KOPT-K1 (cell line): ENCODE measurements around the gene PRKCSH.
"Not testable (repeated sequence)": the region's sequence is repeated elsewhere in the genome, so short reads cannot be mapped to it uniquely, and the experiment has no call there.

ENCODE experiments used
- H3K27ac ChIP-seq: fragments of 200-600 bp; sonication (generic); 2 replicates; pipeline ENCODE4 v1.5.1; 2016; ENCODE audit warnings: antibody characterized with exemption, mild to moderate bottlenecking, low read depth, low read length; ENCODE audit not compliant: poor library complexity, severe bottlenecking
- H3K36me3 ChIP-seq: fragments of 200-600 bp; sonication (generic); 2 replicates; pipeline ENCODE4 v1.5.1; 2017; ENCODE audit warnings: antibody characterized with exemption, mild to moderate bottlenecking, low read length, moderate library complexity; ENCODE audit not compliant: insufficient read depth
- H3K9me3 ChIP-seq: fragments of 200-600 bp; sonication (generic); 2 replicates; pipeline ENCODE4 v1.5.1; 2017; ENCODE audit warnings: antibody characterized with exemption, low read length, mild to moderate bottlenecking; ENCODE audit not compliant: insufficient read depth, poor library complexity, severe bottlenecking

The PRKCSH gene

GRCh38 chr19:11414544-11414943 is 20.9 kb upstream of the PRKCSH start:
- no peaks in the 10 kb centered on the region for H3K36me3 ChIP-seq
- no peaks in the 10 kb centered on the region for H3K9me3 ChIP-seq
- H3K27ac ChIP-seq, result no peak overlapping the region

DNA sequence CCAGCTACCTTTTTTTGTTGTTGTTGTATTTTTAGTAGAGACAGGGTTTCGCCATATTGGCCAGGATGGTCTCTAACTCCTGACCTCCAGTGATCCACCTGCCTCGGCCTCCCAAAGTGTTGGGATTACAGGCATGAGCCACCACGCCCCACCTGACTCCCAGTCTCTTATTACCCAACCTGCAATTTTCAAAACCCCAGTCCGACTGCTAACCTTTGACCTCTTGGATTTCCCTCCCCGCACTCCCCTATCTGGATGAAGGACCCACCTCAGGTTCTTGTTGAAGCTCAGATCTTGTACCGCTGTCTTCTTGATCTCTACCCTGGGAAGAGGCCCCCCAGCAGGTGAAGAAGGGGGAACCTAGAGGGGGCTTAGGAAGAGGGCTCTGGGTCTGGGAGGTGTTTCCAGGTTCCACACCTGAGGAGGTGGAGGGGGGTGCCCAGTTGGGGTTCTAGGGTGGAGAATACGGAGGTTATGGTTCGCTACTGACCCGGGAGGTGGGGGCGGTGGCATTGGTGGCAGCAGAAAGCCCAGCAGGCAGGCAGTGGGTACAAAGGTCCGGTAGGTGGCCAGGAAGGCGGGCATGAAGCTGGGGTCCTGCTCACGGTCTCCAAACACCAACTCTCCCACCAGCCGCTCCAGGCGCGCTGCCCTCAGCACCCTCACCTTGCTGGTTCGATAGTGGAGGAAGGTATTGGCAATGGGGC is 18.9 kb upstream of the PRKCSH start:
- H3K36me3 ChIP-seq, result no peaks in the 10 kb centered on the region
- H3K9me3 ChIP-seq, result peaks cover 2% of the 10 kb centered on the region
- no peak overlapping the region for H3K27ac ChIP-seq

GRCh38 chr19:11418094-11418548 is 17.3 kb upstream of the PRKCSH start:
- Histone ChIP-seq H3K36me3 (no peaks in the 10 kb centered on the region), H3K9me3 (peaks cover 8% of the 10 kb centered on the region), H3K27ac (no peak overlapping the region)

- no peak within 1 kb of the TSS for H3K27ac ChIP-seq
- H3K36me3 ChIP-seq, result no peaks in the 10 kb centered on the region
- peaks cover 8% of the 10 kb centered on the region for H3K9me3 ChIP-seq
Measured at GRCh38 chr19:11418549-11419506, 16.6 kb upstream of the PRKCSH start, which contains the start of gene RGL3. TSS of gene RGL3 (minus strand) at chr19:11419314. CDS start at chr19:11419278, 36 bp downstream.

- Histone ChIP-seq H3K36me3 (no peaks in the 10 kb centered on the region), H3K9me3 (peaks cover 8% of the 10 kb centered on the region), H3K27ac (no peak overlapping the region)
Measured at GRCh38 chr19:11420429-11421370, 14.7 kb upstream of the PRKCSH start.

DNA sequence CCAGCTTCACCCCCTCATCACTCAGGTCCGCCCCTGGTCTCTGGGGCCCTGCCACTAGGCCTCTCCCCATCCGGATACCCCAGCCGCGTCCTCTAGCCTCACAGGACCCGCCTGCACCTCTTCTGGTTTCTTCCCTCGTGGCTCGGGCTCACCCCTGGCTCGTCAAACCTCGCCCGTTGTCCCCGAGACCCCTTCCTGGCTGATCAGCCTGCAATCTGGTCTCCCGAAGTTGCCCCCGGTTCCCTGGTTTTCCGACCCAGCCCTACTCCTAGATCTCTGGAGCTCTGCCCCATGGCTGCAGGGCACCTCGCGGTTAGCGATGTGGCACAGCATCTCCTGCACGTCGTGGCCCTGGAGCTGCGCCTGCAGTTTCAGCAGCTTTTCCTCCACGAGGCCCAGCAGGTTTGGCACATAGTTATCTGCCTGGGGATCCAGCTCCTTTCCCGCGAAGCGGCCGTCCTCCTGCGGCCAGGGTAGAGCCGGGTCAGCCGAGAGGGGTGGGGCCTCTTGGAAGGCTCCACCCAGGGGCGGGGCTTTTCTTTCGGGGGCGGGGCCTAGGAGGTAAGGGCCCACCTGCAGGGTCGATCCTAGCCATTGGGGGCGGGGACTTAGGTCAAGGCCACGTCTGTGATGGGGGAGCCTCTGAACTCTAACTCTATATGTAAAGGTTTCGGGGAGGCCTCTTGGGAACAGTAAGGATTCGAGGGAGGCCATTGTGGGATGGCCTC is 13.9 kb upstream of the PRKCSH start:
- no peaks in the 10 kb centered on the region for H3K36me3 ChIP-seq
- no peak overlapping the region for H3K27ac ChIP-seq
- H3K9me3 ChIP-seq, result peaks cover 8% of the 10 kb centered on the region

GRCh38 chr19:11422163-11423065 is 13.0 kb upstream of the PRKCSH start:
- no peak overlapping the region for H3K27ac ChIP-seq

GRCh38 chr19:11423164-11423790 is 12.2 kb upstream of the PRKCSH start:
- H3K36me3 ChIP-seq, result no peaks in the 10 kb centered on the region
- no peak overlapping the region for H3K27ac ChIP-seq

More at GRCh38 chr19:11422163-11423065, 13.0 kb upstream of the PRKCSH start:
- peaks cover 8% of the 10 kb centered on the region for H3K9me3 ChIP-seq
- no peaks in the 10 kb centered on the region for H3K36me3 ChIP-seq

GRCh38 chr19:11423791-11424181 is 11.6 kb upstream of the PRKCSH start:
- Histone ChIP-seq H3K27ac (no peak overlapping the region), H3K9me3 (peaks cover 8% of the 10 kb centered on the region), H3K36me3 (no peaks in the 10 kb centered on the region)

More at GRCh38 chr19:11423164-11423790, 12.2 kb upstream of the PRKCSH start:
- peaks cover 8% of the 10 kb centered on the region for H3K9me3 ChIP-seq

DNA sequence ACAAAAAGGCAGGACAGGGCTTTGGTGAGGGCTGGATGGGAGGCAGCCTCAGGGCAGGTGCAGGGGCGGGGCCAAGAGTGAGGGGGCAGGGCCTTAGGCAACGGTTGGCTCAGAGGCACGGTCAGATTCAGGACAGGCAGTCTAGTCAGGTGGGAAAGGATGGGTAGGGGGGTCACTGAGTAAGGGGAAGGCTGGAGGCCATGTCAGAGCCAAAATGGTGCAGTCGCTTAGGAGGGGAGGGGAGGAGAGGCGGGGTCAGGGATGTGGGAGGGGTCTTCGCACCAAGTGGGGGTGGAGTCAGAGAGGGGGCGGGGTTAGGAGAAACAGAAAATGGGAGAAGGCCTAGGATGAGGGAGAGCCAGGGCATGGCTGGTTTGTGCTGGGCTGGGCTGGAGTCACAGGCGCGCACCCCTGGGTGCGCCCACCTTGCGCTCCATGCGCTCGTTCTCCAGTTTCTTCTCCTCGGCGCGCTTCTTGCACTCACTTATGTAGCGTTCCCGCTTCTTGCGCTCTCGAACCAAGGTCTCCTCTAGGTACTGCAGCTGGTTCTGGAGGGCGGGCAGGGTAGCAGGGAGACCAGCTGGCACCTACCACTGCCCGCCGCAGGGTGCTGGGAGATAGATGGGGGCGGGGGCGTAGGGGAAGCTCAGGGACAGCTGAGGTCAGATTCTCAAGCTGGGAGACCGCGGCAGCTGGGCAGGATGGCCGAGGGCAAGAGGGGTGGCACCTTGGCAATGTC is 9.5 kb upstream of the PRKCSH start:
- Histone ChIP-seq H3K36me3 (no peaks in the 10 kb centered on the region), H3K9me3 (peaks cover 8% of the 10 kb centered on the region), H3K27ac (no peak overlapping the region)

DNA sequence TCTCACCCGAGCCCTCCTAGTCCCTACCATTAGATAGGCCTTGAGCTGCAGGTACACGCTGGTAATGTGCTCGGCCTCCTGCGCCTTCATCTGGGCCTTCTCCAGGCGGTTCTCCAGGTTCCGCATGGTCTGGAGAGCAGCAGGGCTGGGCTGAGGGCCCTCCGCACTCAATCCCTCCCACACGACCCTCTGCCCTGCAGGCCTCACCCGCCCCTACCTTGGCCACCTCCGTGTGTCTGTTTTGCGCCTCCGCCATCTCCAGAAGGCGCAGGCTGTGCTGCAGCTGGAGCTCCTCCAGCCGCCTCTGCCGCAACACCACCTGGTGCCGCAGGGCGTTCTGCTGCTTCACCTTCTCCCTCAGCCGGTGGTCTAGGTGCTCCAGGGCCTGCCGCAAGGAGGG is 8.8 kb upstream of the PRKCSH start:
- Histone ChIP-seq H3K9me3 (peaks cover 4% of the 10 kb centered on the region), H3K27ac (no peak overlapping the region), H3K36me3 (no peaks in the 10 kb centered on the region)

GRCh38 chr19:11433526-11433925 is 1.9 kb upstream of the PRKCSH start:
- H3K36me3 ChIP-seq, result peaks cover 23% of the 10 kb centered on the region
- not testable (repeated sequence) for H3K27ac ChIP-seq, H3K9me3 ChIP-seq
